ENCODE results near the gene SPRED1.

Gene SPRED1

GRCh38 chr15:38283010-38283409 is 30.4 kb downstream of the SPRED1 start:
- DNase-seq (ENCODE audit: low spot score): no peak

- no peak for DNase-seq (ENCODE audit: low spot score)
Observed at GRCh38 chr15:38285456-38285855, 32.8 kb downstream of the SPRED1 start.

DNA sequence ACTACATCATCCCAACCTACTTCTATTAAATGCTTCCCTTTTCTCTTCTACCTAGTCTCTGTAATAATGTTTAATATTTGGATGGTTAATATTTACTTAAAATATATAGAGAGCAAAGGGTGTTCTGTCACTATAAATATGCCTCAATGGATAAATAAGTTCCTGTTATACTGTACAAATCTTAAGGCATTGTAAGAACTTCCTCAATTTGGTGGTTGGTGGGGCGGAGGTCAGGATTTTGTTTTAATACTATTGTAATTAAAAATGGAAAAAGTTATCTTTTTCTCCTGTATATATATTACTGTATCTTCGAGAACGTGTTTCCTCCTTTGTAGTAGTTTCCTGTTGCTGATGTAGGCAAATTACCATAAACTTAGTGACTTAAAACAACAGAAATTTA is 41.5 kb downstream of the SPRED1 start:
- no peak for DNase-seq (ENCODE audit: low spot score)

- no peak for DNase-seq (ENCODE audit: low spot score)
Observed at GRCh38 chr15:38297623-38298388, 45.2 kb downstream of the SPRED1 start.

DNA sequence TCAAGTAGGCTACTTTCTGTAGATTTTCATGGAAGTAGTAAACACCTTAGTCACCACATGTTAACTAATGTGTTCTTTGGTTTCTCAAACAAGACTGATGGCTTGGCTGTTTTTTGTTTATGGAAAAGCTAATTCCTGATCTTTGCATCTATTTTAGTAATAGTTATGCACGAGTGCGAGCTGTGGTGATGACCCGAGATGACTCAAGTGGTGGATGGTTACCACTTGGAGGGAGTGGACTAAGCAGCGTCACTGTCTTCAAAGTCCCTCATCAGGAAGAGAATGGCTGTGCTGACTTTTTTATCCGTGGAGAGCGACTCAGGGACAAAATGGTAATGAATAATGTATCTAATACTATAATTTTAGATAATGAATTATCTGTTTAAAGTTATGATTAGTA is 46.6 kb downstream of the SPRED1 start:
- DNase-seq (ENCODE audit: low spot score): no peak

GRCh38 chr15:38300395-38300794 is 47.8 kb downstream of the SPRED1 start:
- DNase-seq (ENCODE audit: low spot score): no peak

- DNase-seq (ENCODE audit: low spot score): no peak
Observed at GRCh38 chr15:38304481-38304880, 51.8 kb downstream of the SPRED1 start.

- no peak for DNase-seq (ENCODE audit: low spot score)
Observed at GRCh38 chr15:38307251-38307650, 54.6 kb downstream of the SPRED1 start.

DNA sequence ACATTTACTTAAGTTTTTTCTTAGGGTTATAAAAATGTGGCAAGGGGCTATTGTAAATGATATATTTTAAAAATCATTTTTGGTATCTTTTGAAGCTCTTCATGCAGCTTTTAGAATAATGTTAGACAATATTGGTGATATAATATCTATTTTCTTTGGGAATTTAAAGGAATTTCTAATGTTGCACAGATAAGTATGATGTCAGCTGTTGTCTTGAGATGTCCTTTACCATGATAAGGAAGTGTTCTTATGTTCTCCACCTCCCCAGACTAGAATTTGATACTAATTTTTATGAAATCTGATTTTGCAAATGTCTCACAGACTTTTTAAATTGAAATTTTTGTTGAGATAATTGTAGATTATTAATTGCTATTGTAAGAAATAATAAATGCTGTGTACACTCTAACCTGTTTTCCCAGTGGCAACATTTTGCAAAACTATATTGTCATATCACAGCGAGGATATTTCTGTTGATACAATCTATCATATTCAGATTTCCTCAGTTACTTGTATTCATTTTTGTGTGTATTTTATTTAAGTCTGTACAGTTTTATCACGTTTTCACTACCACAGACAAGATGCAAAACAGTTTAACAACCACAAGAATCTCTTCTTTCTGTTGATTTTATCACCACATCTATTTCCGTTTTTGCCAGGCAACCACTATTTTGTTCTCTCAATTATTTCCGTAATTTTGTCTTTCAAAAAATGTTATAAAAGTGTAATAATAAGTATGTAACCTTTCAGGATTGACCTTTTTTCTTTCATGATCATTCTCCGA is 55.4 kb downstream of the SPRED1 start:
- no peak for DNase-seq (ENCODE audit: low spot score)

GRCh38 chr15:38308797-38309196 is 56.2 kb downstream of the SPRED1 start:
- peak; percentile 9 for DNase-seq (ENCODE audit: low spot score)

DNA sequence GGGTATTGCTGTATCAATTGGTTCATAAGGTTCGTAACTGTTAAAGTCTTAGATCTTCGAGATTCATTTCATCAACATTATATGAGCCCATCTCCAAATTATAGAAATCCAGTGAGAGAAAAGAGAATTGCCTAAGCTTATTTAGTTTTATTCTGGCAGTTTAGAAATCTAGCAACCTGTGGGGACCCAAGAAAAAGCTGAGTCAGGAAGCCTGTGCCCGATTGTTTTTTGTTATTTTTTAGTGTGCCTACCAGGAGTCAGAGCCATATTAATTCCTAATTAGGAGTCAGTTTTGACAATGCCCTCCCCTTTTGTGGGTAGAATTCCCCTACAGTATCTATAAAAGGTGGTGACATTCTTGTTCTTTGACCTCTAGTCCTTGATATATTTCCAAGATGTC is 59.6 kb downstream of the SPRED1 start:
- DNase-seq (ENCODE audit: low spot score): no peak

- DNase-seq (ENCODE audit: low spot score): no peak
Observed at GRCh38 chr15:38316311-38316710, 63.7 kb downstream of the SPRED1 start.

DNA sequence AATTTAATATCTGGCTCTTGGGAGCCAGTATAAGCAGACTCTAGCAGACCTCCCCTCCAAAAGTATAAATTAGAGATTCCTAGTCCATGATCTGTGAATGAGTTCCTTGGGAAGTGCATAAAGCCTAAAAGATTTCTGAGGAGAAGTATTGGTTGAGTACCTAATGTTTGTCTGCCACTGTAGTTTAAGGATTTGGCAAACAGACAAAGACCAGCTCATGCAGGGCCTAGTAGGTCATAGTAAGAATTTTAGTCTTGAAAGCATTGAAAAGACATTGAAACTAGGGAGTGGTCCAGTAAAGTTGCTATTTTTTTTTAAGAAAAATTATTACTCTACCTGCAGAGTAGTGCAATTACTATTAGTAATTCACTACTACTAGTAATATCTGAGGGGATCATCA is 67.5 kb downstream of the SPRED1 start:
- DNase-seq (ENCODE audit: low spot score): no peak

GRCh38 chr15:38320866-38321265 is 68.2 kb downstream of the SPRED1 start:
- DNase-seq (ENCODE audit: low spot score): no peak

GRCh38 chr15:38323895-38324294 is 71.3 kb downstream of the SPRED1 start:
- DNase-seq (ENCODE audit: low spot score): no peak

DNA sequence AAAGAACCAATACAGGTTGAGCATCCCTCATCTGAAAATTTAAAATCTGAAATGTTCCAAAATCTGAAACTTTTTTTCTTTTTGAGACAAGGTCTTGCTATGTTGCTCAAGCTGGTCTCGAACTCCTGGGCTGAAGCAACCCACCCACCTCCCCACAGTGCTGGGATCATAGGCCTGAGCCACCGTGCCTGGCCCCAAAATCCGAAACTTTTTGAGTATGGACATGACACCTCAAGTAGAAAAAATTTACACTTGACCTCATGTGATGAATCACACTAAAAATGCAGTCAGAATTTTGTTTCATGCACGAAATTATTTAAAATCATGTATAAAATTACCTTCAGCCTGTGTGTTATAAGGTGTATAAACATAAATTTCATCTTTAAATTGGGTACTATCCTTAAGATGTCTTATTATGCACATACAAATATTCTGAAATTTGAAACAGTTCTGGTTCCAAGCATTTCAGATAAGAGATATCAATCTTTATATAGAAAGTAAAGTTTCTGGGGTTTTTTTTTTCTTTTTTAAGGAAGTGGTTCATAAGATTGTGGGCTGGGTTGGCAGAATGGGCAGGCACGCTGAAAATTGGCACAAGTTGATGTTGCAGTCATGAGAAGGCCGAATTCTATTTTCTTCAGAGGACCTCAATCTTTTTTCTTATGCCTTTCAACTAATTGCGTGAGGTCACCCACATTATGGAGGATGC is 72.5 kb downstream of the SPRED1 start:
- DNase-seq (ENCODE audit: low spot score): no peak

- DNase-seq (ENCODE audit: low spot score): no peak
Observed at GRCh38 chr15:38325648-38325990, 73.0 kb downstream of the SPRED1 start.

GRCh38 chr15:38332711-38333110 is 80.1 kb downstream of the SPRED1 start:
- no peak for DNase-seq (ENCODE audit: low spot score)

DNA sequence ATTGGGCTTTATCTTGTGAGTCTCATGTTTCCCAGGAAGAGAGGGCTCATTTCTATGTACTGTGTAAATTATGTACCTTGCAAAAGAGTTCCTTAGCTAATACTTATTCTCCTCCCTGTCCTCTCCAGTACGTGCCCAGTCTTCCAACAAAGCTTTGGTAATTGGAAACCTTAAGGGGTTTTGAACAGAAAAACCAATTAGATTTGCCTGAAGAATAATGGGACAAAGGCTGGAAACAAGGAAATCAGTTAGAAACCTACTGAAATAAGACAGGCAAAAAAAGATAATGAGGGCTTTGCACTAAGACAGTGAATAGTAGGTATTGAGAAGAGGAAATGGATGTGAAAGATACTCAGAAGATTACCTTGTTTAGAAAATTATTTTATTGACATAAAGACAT is 82.5 kb downstream of the SPRED1 start:
- no peak for DNase-seq (ENCODE audit: low spot score)

- no peak for DNase-seq (ENCODE audit: low spot score)
Observed at GRCh38 chr15:38344351-38344750, 91.7 kb downstream of the SPRED1 start.

DNA sequence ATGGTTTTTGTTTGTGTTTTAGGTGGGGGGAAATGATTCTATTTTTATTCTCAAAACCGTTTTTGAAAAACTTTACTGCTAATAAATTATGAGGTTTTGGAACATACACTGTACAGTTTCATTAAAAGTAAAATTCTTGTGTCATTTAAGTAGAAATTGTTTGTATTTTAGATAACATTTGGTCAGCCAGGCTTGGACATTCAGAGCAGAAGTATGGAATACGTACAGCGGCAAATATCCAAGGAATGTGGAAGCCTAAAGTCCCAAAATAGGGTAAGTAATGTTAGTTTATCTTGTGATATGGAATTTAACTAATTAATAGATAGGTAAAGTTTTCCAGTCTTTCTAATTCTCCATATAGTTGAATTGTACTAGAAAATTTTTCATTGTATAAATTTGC is 96.6 kb downstream of the SPRED1 start:
- no peak for DNase-seq (ENCODE audit: low spot score)

DNA sequence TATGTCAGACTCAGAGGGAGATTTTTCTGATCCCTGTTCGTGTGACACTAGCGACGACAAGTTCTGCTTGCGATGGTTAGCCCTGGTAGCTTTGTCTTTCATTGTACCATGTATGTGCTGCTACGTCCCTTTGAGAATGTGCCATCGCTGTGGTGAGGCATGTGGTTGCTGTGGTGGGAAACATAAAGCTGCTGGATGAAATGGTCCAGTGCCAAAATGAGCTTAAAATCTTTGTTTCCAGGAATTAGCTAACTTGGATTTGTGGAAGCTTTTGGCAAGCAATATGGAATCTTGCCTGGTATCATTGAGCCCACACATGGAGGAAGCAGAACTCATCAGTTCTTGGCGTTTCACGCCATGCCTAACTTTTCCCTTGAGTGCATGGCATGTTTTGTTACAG is 98.8 kb downstream of the SPRED1 start:
- DNase-seq (ENCODE audit: low spot score): no peak

GRCh38 chr15:38354315-38354929 is 101.8 kb downstream of the SPRED1 start:
- peak; percentile 56 for DNase-seq (ENCODE audit: low spot score)
